NCI-H226 (cell line): ENCODE data around the gene DENND1A.
"Not testable (repeated sequence)": the region's sequence is repeated elsewhere in the genome, so short reads cannot be mapped to it uniquely, and the experiment has no call there.

Source experiments
- DNase-seq: peaks from one replicate; pipeline ENCODE4 v3.0.0-alpha.2; 2015

The DENND1A gene

GRCh38 chr9:123643518-123643917 lies 286.4 kb downstream of the DENND1A start:
- DNase-seq: no peak

DNA sequence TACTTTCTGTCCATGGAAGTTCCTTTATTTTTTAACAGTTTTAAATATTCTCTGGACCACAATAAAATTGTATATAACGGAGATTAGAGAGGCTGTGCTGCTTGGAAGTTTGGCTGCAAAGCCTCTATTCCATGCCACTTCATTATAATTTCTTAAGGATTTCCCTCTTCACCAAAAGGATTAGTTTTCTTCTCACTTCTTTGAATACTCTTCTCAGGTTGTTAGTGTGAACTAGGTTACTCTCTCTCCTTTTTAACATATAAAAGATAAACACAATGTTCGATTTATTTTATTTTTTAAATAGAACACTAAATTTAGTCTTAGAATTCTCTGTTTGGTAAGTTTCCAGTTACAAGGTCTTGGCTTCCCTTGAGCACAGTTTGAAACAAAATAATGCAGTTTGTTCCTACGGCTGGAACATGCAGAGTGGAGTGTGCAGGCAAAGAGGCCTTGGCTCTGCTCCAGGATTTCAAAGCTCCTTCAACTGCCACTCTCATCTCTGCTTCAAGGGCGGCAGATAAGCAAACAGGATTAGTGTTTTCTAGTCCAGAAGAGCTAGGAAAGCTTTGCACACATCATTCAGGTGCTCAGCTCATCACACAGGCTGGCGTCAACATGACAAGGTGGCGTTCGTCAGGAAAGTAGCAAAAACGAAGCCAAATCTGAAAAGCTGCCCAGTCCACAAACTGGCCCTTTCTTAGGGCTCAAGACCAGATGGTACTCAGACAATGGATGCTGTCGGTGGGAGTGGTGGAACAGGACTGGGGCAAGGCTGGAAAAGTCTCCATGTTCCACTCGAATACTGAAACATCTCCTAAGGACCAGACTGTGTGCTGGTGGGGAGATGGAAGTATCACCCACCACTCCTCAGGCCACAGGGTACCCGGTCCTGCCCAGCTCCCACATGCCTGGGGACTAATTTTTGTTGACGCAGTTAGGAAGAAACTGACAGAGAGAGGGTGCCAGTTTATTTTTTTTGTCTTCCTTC lies 287.3 kb downstream of the DENND1A start:
- no peak for DNase-seq

- DNase-seq: no peak
Observed at GRCh38 chr9:123640792-123641222, 289.1 kb downstream of the DENND1A start.

- no peak for DNase-seq
Observed at GRCh38 chr9:123639743-123640142, 290.2 kb downstream of the DENND1A start.

DNA sequence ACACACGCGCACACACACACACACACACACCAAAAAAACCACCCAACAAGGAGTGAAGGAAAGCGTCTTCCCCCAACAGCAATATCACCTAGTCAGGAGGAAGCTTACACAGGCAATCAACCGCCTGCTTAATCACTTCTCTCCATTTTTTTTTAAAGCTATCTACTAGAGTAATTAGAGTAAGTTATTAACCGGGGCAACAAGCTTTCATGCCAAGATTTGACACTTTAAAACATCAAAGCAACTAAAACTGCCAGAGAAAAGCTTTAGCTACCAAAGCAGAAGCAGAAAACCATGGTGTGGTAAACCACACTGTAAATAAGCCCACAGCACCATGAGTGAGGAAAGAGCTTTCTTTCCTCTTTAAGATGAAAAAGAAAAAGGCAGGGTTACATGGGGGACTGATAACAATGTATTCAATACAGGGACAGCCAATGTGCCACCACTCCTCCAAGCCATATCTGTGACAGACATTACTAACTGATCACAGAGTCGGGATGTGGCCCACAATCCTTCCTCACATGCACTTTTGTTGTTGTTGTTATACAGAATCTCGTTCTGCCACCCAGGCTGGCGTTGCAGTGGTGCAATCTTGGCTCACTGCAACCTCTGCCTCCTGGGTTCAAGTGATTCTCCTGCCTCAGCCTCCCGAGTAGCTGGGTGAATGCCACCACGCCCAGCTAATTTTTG lies 291.8 kb downstream of the DENND1A start:
- no peak for DNase-seq

DNA sequence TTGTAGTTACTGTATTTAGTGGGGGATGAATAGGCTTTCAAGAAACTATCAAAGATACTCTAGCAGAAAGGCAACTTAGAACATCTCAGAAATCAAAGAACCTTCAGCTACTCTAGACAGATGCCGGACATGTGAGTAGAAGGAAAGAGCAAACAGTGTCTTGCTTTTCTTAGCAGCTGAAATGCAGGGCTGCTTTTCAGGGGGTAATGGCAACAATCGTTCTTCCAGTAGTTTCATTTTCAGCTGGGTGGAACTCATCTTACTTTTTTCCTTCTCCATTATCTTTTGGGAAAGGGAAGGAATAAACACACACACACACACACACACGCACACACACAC lies 292.4 kb downstream of the DENND1A start:
- DNase-seq: no peak

DNA sequence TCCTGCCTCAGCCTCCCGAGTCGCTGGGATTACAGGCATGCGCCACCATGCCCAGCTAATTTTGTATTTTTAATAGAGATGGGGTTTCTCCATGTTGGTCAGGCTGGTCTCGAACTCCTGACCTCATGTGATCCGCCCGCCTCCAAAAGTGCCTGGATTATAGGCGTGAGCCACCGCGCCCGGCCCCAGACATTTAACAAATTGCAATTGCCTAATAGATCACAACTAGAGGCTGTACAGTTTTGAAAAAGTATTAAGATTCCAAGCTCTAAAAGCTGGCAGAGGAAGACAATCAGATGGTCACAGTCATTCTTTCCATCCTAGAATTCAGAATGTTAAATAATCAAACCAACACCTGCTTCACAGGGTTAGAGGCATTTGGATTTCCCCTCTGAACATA lies 293.1 kb downstream of the DENND1A start:
- not testable (repeated sequence) for DNase-seq

- DNase-seq: no peak
Observed at GRCh38 chr9:123631862-123632261, 298.1 kb downstream of the DENND1A start.

DNA sequence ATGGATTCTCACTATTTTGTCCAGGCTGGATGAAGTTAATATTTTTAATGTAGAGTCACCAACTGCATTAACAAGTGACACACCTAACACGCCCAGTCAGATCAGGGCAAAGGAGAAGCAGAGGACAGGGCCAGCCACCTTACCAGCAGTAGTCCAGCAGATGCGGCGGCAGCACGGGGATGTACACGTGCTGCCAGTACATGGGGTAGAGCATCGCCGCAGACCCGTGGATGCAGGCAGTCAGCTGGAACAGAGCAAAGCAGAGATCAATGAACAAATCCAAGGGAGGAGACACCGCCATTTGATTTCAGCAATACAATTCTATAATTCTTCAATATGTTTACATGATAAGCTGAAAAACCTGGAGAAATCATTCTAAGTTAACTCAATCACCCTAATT lies 299.7 kb downstream of the DENND1A start:
- no peak for DNase-seq

DNA sequence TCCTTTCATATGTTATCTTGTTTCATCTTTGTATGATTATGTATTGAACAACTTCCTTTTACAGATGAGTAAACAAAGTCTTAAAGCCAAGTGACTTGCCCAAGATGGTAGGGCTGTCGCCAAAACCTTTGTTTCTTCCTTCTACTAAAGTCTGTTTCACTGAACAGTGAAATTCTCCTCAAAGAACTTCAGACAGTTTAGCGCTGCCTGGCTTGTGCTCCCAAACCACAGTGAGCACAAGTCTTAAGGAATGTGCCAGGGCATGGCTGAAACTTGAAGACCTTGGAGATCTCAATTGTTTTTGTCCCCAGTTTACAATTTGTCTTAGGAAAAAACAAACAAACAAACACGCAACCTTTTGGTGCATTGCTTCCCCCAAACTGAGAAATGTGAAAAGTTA lies 300.4 kb downstream of the DENND1A start:
- no peak for DNase-seq

DNA sequence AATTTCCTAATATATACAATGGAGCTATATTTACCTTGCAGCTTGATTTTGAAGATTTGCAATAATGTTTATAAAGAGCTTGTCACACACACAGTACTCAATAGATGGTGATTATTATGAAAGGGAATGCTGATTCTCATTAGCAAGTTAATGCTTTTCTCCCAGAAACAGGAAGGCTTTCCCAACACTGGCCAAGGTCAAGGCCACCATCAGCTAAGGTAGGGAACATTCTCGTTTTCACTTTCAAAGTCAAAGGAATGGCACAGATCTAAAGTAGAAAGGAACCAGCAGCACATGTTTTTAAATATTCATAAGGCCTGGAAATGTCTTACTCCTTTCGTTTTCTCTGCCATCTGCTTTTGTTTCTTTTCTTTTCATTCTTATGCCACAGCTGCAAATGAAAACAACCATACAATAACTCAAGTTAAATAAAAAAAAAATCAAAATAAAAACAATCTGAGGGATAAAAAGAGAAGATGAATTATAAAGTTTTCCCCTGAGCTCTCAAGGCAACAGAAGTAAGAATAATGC lies 307.1 kb downstream of the DENND1A start:
- DNase-seq: no peak

DNA sequence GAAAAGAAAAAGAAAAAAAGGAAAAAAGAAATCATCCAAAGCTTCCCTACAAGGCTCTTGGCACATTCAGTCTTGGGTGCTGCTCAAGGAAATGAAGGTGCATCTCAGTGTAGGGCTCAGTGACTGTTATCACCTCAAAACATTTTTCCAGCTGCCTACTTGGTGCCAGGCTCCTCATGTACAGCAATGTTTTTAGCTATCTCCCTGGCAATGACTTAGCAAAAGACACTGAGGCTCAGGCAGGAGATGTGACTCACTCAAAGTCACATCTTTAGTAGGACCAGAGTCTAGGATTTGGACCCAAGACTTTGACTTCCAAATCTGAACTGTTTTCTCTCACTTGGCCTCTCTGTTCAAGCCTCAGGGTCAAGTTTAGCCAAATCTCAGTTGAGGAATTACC lies 309.7 kb downstream of the DENND1A start:
- DNase-seq: no peak

DNA sequence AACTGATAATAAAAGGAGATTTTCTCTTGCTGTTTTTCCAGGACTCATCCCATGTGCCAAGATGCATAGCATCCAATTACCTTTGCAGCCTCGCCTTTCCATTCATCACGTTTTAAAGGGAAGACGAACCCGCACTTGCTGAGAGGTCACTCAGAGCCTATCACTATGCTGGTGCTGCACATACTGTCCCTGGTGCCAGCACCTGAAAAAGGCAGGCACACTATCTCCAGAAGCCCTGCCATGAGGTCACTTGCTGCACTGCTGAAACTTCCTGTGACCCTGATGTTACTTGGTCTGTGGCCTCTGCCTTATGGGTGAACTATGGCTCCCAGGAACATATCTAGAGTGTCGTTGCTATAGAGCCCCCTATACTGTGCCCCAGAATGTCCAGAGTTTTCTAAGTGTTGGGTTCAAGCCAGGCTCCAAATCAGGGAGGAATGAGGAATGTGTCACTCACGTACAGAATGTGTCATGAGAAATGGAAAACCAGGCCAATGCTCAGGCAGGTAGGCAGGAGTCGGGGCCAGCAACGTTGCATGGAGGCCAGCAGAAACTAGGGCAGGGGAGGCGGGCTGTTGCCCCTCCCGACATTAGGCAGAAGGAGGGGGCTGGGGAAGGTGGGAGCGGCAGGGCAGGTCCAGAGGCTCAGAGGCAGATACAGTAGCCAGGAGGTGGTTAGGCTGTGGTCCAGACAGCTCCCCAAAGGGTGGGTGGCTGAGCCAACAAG lies 311.8 kb downstream of the DENND1A start:
- DNase-seq: no peak

GRCh38 chr9:123617286-123617685 lies 312.6 kb downstream of the DENND1A start:
- DNase-seq: no peak

GRCh38 chr9:123616707-123617106 lies 313.2 kb downstream of the DENND1A start:
- DNase-seq: no peak

- DNase-seq: no peak
Observed at GRCh38 chr9:123615381-123615780, 314.5 kb downstream of the DENND1A start.

DNA sequence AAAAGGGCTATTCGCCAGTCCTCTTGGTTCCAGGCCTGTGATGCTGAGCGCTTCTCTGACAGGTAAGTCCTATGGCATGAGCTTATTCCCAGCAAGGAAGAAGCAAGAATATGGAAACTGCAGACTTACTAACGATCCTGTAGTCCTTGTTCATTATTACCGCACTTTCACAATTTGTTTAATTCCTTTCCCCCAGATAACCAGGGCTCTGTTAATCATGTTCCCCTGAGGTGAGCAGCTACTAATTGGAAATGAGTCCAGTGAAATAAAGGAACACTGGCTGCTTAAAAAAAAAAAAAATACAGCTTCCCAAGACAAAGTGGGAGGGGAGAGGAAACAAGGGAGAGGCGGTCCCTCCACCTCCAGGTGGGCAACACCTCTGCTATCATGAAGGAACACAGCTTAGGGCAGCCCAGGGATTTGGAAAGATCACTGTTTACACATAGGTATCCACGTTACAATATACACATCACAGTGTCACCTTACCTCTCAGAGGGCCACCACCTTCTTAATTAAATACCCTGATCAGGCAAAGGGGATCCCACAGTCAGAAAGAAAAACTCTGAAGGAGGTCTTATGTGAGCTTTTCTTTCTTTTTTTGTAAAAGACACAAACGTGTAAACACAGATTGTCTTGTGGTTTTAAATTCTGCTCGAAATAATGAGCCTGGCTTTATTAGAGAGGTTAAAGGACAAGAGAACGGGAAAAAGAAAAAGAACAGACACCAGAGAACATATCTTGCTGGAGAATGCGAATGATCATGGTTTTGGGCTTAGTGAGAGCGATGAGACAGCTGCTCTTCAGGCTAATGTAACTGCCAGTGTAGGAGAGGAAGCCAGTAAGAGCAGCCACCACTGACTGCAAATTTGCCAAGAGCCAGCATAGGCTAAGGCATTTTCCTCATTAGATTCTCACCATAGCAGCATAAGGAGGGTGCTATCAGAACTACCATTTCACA lies 315.3 kb downstream of the DENND1A start:
- no peak for DNase-seq

- no peak for DNase-seq
Observed at GRCh38 chr9:123611226-123611625, 318.7 kb downstream of the DENND1A start.

GRCh38 chr9:123609844-123610243 lies 320.1 kb downstream of the DENND1A start:
- no peak for DNase-seq

- DNase-seq: no peak
Observed at GRCh38 chr9:123608104-123608503, 321.8 kb downstream of the DENND1A start.

- no peak for DNase-seq
Observed at GRCh38 chr9:123607479-123607878, 322.4 kb downstream of the DENND1A start.

DNA sequence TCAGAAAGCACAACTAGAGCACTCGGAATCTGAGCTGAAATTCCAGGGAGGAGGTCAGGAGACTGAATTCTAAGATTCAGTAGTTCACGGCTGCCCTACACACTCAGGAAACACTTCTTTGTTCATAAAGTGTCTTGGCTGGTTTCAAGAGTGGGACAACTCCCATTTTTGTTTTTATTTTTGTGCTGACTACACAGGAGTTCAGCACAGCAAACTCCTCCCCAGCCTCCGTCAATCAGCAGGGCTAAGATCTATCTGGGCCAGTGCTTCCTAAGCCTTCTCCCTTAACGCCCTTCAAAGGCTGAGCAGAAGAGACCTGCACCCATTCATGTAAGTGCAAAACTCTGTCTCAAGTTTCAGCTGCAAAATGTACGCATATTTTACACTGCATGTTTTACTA lies 323.8 kb downstream of the DENND1A start:
- DNase-seq: no peak
